ENCODE data around the gene EML4. TPM values are rescaled to one million over a fixed set of nuclear protein-coding genes. Genes with fewer than 3 reads are reported as not detected.

Gene EML4
- total RNA-seq, 1 experiment from 2014 or later = 93.7 TPM

GRCh38 chr2:42244520-42244919 is 75.4 kb downstream of the EML4 start:
- TF ChIP-seq EZH2 (IDR thresholded peaks at IDR 0.05; ENCODE audit: borderline replicate concordance, low read depth, low read length, poor library complexity, severe bottlenecking) (no peak), CTCF (conservative IDR thresholded peaks at IDR 0.05; ENCODE audit: low read depth, low read length) (no peak)
- CTCF ChIA-PET = no interaction called here
- peaks cover 33% of the 10 kb centered on the region for H3K4me1 ChIP-seq (ENCODE audit: insufficient read depth, low read length, poor library complexity, severe bottlenecking)
- peaks cover 16% of the 10 kb centered on the region for H3K36me3 ChIP-seq (ENCODE audit: insufficient read depth, low read length, poor library complexity, severe bottlenecking)
- no peaks in the 10 kb centered on the region for H3K9me3 ChIP-seq (ENCODE audit: low read depth, low read length, poor library complexity, severe bottlenecking)
- no TSS peak for BruUV-seq (replicated peaks)
- H3K27ac ChIP-seq (ENCODE audit: low read depth, low read length, poor library complexity, severe bottlenecking) = no peak overlapping the region
- DNase-seq (ENCODE audit: low spot score) = no peak
- no peak overlapping the region for H3K4me3 ChIP-seq (ENCODE audit: low read depth, low read length, poor library complexity, severe bottlenecking)
- POLR2A ChIA-PET (ENCODE audit: low non-redundant PET) = no interaction called here
- intact Hi-C loops (cut with micrococcal nuclease; ENCODE audit: unreplicated experiment) = no loop called here
- no peaks in the 10 kb centered on the region for H3K27me3 ChIP-seq (replicated peaks; ENCODE audit: insufficient read depth, low read depth, low read length, poor library complexity)

GRCh38 chr2:42245396-42245795 is 76.2 kb downstream of the EML4 start:
- BruUV-seq (replicated peaks) = no TSS peak
- no peak for DNase-seq (ENCODE audit: low spot score)
- Histone ChIP-seq H3K27me3 (replicated peaks; ENCODE audit: insufficient read depth, low read depth, low read length, poor library complexity) (no peaks in the 10 kb centered on the region), H3K4me3 (ENCODE audit: low read depth, low read length, poor library complexity, severe bottlenecking) (no peak overlapping the region), H3K9me3 (ENCODE audit: low read depth, low read length, poor library complexity, severe bottlenecking) (no peaks in the 10 kb centered on the region), H3K36me3 (ENCODE audit: insufficient read depth, low read length, poor library complexity, severe bottlenecking) (peaks cover 16% of the 10 kb centered on the region), H3K27ac (ENCODE audit: low read depth, low read length, poor library complexity, severe bottlenecking) (no peak overlapping the region), H3K4me1 (ENCODE audit: insufficient read depth, low read length, poor library complexity, severe bottlenecking) (peaks cover 36% of the 10 kb centered on the region)
- intact Hi-C loops (cut with micrococcal nuclease; ENCODE audit: unreplicated experiment) = no loop called here
- CTCF ChIA-PET = no interaction called here
- POLR2A ChIA-PET (ENCODE audit: low non-redundant PET) = no interaction called here
- TF ChIP-seq CTCF (conservative IDR thresholded peaks at IDR 0.05; ENCODE audit: low read depth, low read length) (no peak), EZH2 (IDR thresholded peaks at IDR 0.05; ENCODE audit: borderline replicate concordance, low read depth, low read length, poor library complexity, severe bottlenecking) (no peak)

- TF ChIP-seq EZH2 (IDR thresholded peaks at IDR 0.05; ENCODE audit: borderline replicate concordance, low read depth, low read length, poor library complexity, severe bottlenecking) (no peak), CTCF (conservative IDR thresholded peaks at IDR 0.05; ENCODE audit: low read depth, low read length) (no peak)
- Histone ChIP-seq H3K27ac (ENCODE audit: low read depth, low read length, poor library complexity, severe bottlenecking) (no peak overlapping the region), H3K36me3 (ENCODE audit: insufficient read depth, low read length, poor library complexity, severe bottlenecking) (peaks cover 16% of the 10 kb centered on the region), H3K4me3 (ENCODE audit: low read depth, low read length, poor library complexity, severe bottlenecking) (no peak overlapping the region), H3K27me3 (replicated peaks; ENCODE audit: insufficient read depth, low read depth, low read length, poor library complexity) (no peaks in the 10 kb centered on the region), H3K9me3 (ENCODE audit: low read depth, low read length, poor library complexity, severe bottlenecking) (no peaks in the 10 kb centered on the region), H3K4me1 (ENCODE audit: insufficient read depth, low read length, poor library complexity, severe bottlenecking) (peaks cover 26% of the 10 kb centered on the region)
- ChIA-PET CTCF (no interaction called here), POLR2A (ENCODE audit: low non-redundant PET) (no interaction called here)
- DNase-seq (ENCODE audit: low spot score) = no peak
- intact Hi-C loops (cut with micrococcal nuclease; ENCODE audit: unreplicated experiment) = no loop called here
- no TSS peak for BruUV-seq (replicated peaks)
These were observed 77.4 kb downstream of the EML4 start for GRCh38 chr2:42246562-42246961.

Measured in A673 (cell line).